Motor neuron (in vitro differentiated cells): Measurements from ENCODE around the gene QSER1. TPM values are rescaled to one million over a fixed set of nuclear protein-coding genes. Genes with fewer than 3 reads are reported as not detected.
"Not testable (repeated sequence)": the region's sequence is repeated elsewhere in the genome, so short reads cannot be mapped to it uniquely, and the experiment has no call there.

Experiments used
- ATAC-seq, 8 experiments: fragments of 200-7000 bp; cut with Tn5 transposase; replicated peaks in 6 of 8; 2 replicates each; pipeline ENCODE4 v1.8.0; 2021; ENCODE audit warnings: mild to moderate bottlenecking in 8 of 8, moderate library complexity in 8 of 8
- H3K27ac ChIP-seq, 2 donors: fragments of 250-450 bp; sonication (Bioruptor Pico); 2 replicates each; pipeline ENCODE4 v1.9.0; 2021; ENCODE audit warnings: antibody characterized with exemption in 2 of 2, mild to moderate bottlenecking in 2 of 2, moderate library complexity in 1 of 2
- H3K4me1 ChIP-seq, 2 donors: fragments of 250-450 bp; sonication (Bioruptor Pico); replicated peaks in 1 of 2; 2 replicates each; pipeline ENCODE4 v1.6.1; 2021; ENCODE audit warnings: antibody characterized with exemption in 2 of 2, mild to moderate bottlenecking in 2 of 2, moderate library complexity in 1 of 2
- H3K4me3 ChIP-seq, 5 donors: fragments of 250-450 bp; sonication (Bioruptor Pico); 2 replicates each; pipeline ENCODE4 v1.9.0; 2021; ENCODE audit warnings: antibody characterized with exemption in 5 of 5, mild to moderate bottlenecking in 5 of 5, moderate library complexity in 4 of 5
- WGBS, 10 experiments: fragments of 450-650 bp; shearing (Covaris generic); methylation state at CpG; one replicate each; pipeline ENCODE4 v1.0.0; 2022; 5-methylcytosine and 5-hydroxymethylcytosine counted together
- in situ Hi-C, 9 experiments: fragments of 400-800 bp; cut with MboI; loops; one replicate each; pipeline ENCODE4 v1.15.0; 2021; ENCODE audit warnings: low sequenced_read_pairs in 9 of 9, low pct_unique_long_range_greater_than_20kb in 2 of 9; ENCODE audit not compliant: unreplicated experiment in 9 of 9
- total RNA-seq, 8 experiments: library from RNA; unstranded; fragments of 300-600 nt; gene quantifications; 2 replicates each; pipeline versions ENCODE4 v1.2.3 to v1.2.4, GENCODE V29; 2022

QSER1 gene
- total RNA-seq, 8 experiments from 2014 or later = 22.5 to 96.3 (median 41.3) TPM

DNA sequence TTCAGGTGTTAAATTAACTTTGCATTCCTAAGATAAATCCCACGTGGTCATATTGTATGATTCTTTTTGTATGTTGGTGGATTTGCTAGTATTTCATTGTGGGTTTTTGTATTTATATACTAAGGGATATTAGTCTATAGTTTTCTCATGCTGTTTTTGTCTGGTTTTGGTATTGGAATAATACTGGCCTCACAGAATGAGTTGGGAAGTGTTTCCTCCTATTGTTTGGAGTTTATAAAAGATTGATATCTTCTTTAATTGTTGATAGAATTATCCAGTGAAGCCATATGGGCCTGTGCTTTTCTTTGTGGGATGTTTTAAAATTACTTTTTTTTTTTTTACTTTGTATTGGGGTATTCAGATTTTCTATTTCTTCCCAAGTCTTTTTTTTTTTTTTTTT, 59.8 kb downstream of the QSER1 start:
- in situ Hi-C loops = loop anchor here in 2 of 9 experiments (25.0 kb wide), 1 partner anchor 110 kb away; no protein-coding TSS in a partner anchor
- WGBS, 10 experiments = 50 to 100% (median 86%) methylated on average over 1 of the region's 1 CpG; no CpG with 5 or more reads in 3 of the 10 experiments
- no peaks in the 10 kb centered on the region for H3K4me1 ChIP-seq
- no peak overlapping the region for H3K27ac ChIP-seq
- ATAC-seq = no peak
- no peak overlapping the region for H3K4me3 ChIP-seq

DNA sequence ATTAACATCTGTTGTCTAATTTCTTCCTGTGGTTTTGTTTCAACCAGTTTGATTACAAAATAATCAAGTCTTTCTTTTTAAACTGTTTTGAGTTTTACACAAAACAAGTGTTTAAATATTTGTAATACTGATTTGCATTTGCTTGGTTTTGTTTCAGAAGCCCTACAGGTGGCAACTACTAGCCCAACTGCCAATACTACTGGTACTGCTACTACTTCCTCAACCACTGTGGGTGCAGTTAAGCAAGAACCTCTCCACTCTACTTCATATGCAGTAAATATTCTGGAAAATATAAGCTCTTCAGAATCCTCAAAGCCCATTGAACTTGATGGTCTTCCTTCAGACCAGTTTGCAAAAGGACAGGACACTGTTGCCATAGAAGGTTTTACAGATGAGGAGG, 61.1 kb downstream of the QSER1 start:
- H3K27ac ChIP-seq = no peak overlapping the region
- in situ Hi-C loops = loop anchor here in 2 of 9 experiments (25.0 kb wide), 1 partner anchor 109 kb away; no protein-coding TSS in a partner anchor
- no peak overlapping the region for H3K4me3 ChIP-seq
- no peak for ATAC-seq
- H3K4me1 ChIP-seq = no peaks in the 10 kb centered on the region

GRCh38 chr11:32960553-32961164, 68.0 kb downstream of the QSER1 start:
- no peaks in the 10 kb centered on the region for H3K4me1 ChIP-seq
- no peak overlapping the region for H3K4me3 ChIP-seq
- peak in 3 of 8 experiments; percentile 19 to 30 (median 25) for ATAC-seq
- WGBS, 10 experiments = 0 to 42% (median 25%) methylated on average over 1 of the region's 1 CpG; no CpG with 5 or more reads in 3 of the 10 experiments
- in situ Hi-C loops = loop anchor here in 2 of 9 experiments (25.0 kb wide), 1 partner anchor 102 kb away; no protein-coding TSS in a partner anchor
- no peak overlapping the region for H3K27ac ChIP-seq

GRCh38 chr11:32962016-32962415, 69.4 kb downstream of the QSER1 start:
- Histone ChIP-seq H3K4me3 (no peak overlapping the region), H3K4me1 (no peaks in the 10 kb centered on the region), H3K27ac (no peak overlapping the region)
- WGBS, 10 experiments = 67 to 100% (median 100%) methylated on average over 2 of the region's 2 CpGs; no CpG with 5 or more reads in 1 of the 10 experiments
- no peak for ATAC-seq
- in situ Hi-C loops = loop anchor here in 2 of 9 experiments (25.0 kb wide), 1 partner anchor 100 kb away; no protein-coding TSS in a partner anchor

DNA sequence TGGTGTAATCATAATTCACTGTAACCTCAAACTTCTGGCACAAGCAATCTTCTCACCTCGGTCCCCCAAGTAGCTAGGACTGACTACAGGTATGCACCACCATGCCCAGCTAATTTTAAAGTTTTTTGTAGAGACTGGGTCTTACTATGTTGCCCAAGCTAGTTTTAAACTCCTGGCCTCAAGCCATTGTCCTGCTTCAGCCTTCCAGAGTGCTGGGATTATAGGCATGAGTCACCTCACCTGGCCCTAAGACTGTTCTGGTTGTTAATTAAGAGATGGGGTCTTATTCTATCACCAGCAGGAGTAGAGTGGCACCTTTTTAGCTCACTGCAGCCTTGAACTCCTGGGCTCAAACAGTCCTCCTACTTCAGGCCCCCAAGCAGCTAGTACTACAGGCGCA, 71.1 kb downstream of the QSER1 start:
- in situ Hi-C loops = loop anchor here in 2 of 9 experiments (25.0 kb wide), 1 partner anchor 99 kb away; no protein-coding TSS in a partner anchor
- H3K4me1 ChIP-seq = no peaks in the 10 kb centered on the region
- H3K4me3 ChIP-seq = no peak overlapping the region
- no peak for ATAC-seq
- 100% methylated on average over 1 to 2 of the region's 2 CpGs; no CpG with 5 or more reads in 5 of the 10 experiments for WGBS, 10 experiments
- no peak overlapping the region for H3K27ac ChIP-seq

DNA sequence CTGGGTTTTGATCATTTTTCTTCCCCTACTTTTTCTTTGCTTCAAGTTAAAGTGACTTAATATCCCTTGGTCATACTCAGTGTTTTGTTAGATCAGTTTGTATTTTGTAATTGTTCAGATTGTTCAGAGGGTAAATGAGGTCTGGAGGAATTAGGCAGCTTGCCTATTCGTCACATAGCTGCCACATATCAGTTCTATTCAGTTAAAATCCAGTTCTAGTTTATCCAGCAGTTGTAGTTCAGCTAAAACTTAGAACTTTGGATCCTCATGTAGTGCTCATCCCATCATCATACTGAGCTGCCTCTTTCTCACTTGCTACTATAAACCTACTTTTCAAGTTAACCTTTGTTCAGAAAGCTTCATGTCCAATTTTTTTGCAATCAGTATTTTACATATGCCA, 75.9 kb downstream of the QSER1 start:
- in situ Hi-C loops = loop anchor here in 2 of 9 experiments (25.0 kb wide), 1 partner anchor 94 kb away; no protein-coding TSS in a partner anchor
- no peaks in the 10 kb centered on the region for H3K4me1 ChIP-seq
- H3K4me3 ChIP-seq = no peak overlapping the region
- 44 to 100% (median 92%) methylated on average over 1 of the region's 1 CpG; no CpG with 5 or more reads in 2 of the 10 experiments for WGBS, 10 experiments
- no peak overlapping the region for H3K27ac ChIP-seq
- ATAC-seq = no peak

DNA sequence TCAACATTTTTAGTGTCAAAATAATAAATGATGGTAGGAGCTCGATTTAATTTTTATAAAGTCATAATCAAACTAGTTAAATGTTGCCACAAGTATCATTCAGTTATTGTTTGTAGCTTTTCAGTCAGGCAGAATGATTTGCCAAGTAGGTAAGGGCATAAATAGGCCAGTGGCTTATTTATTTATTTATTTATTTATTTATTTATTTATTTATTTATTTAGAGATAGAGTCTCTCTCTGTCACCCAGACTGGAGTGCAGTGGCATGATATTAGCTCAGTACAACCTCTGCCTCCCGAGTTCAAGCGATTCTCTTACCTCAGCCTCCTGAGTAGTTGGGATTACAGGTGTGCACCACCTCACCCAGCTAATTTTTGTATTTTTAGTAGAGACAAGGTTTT, 79.6 kb downstream of the QSER1 start:
- not testable (repeated sequence) for H3K4me1 ChIP-seq, ATAC-seq, H3K27ac ChIP-seq, H3K4me3 ChIP-seq
- 88 to 100% (median 100%) methylated on average over 1 to 3 of the region's 3 CpGs; no CpG with 5 or more reads in 2 of the 10 experiments for WGBS, 10 experiments
- in situ Hi-C loops = loop anchor here in 2 of 9 experiments (25.0 kb wide), 1 partner anchor 90 kb away; no protein-coding TSS in a partner anchor

- 67 to 100% (median 100%) methylated on average over 1 to 3 of the region's 3 CpGs; no CpG with 5 or more reads in 5 of the 10 experiments for WGBS, 10 experiments
- Histone ChIP-seq H3K27ac (no peak overlapping the region), H3K4me1 (no peaks in the 10 kb centered on the region), H3K4me3 (no peak overlapping the region)
- peak in 1 of 8 experiments; percentile 22 for ATAC-seq
- in situ Hi-C loops = loop anchor here in 2 of 9 experiments (25.0 kb wide), 1 partner anchor 90 kb away; no protein-coding TSS in a partner anchor
These were observed 80.2 kb downstream of the QSER1 start for GRCh38 chr11:32972781-32973180.

GRCh38 chr11:32982626-32983025, 90.0 kb downstream of the QSER1 start:
- Histone ChIP-seq H3K27ac (no peak overlapping the region), H3K4me3 (no peak overlapping the region), H3K4me1 (no peaks in the 10 kb centered on the region)
- ATAC-seq = no peak
- in situ Hi-C loops = no loop called here
- WGBS, 10 experiments = 70 to 100% (median 84%) methylated on average over 1 to 2 of the region's 2 CpGs; no CpG with 5 or more reads in 2 of the 10 experiments

DNA sequence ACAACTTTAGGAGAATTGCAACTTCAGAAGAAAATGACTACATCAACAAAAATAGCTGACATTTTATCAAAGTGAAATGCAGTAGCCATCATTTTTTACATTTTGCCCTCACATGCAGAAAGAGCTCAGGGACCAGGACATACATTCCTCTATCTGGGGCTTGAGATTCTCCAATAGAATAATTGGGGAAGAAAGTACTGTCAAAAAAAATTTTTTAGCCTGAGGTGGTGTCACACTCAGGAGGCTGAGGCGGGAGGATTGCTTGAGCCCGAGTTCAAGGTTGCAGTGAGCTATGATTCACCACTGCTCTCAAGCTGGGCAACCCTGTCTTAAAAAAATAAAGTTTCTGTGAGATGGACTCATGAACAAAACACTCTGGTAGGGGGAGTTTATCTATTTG, 90.9 kb downstream of the QSER1 start:
- H3K4me1 ChIP-seq = no peaks in the 10 kb centered on the region
- WGBS, 10 experiments = 20 to 100% (median 100%) methylated on average over 1 to 2 of the region's 2 CpGs; no CpG with 5 or more reads in 4 of the 10 experiments
- ATAC-seq = no peak
- no peak overlapping the region for H3K27ac ChIP-seq
- no peak overlapping the region for H3K4me3 ChIP-seq
- in situ Hi-C loops = no loop called here

DNA sequence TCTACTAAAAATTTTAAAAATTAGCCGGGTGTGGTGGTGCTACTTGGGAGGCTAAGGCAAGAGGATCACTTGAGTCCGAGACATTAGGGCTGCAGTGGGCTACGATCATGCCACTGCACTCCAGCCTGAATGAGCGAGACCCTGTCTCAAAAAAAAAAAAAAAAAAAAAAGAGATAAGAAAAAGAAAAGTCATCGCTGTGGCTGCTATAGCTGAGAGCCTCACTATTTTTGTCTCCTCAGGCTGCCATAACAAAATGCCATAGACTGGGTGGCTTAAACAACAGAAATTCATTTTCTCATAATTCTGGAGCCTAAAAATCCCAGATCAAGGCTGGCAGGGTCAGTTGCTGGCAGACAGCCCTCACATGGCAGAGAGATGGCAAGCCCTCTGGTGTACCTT, 93.0 kb downstream of the QSER1 start:
- H3K4me1 ChIP-seq = no peaks in the 10 kb centered on the region
- in situ Hi-C loops = no loop called here
- H3K27ac ChIP-seq = no peak overlapping the region
- 92 to 100% (median 96%) methylated on average over 3 to 4 of the region's 5 CpGs; no CpG with 5 or more reads in 1 of the 10 experiments for WGBS, 10 experiments
- ATAC-seq = no peak
- no peak overlapping the region for H3K4me3 ChIP-seq

DNA sequence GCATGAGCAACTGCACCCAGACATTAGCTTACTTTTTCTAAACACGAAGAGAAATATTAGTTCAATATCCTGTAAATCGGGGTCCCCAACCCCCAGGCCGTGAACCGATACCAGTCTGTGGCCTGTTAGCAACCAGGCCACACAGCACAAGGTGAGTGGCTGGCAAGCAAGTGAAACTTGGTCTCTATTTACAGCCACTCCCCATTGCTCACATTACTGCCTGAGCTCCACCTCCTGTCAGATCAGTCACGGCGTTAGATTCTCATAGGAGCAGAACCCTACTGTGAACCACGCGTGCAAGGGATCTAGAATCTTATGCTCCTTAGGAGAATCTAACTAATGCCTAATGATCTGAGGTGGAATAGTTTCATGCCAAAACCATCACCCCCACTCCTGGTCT, 95.2 kb downstream of the QSER1 start:
- Histone ChIP-seq H3K27ac (no peak overlapping the region), H3K4me3 (no peak overlapping the region), H3K4me1 (no peaks in the 10 kb centered on the region)
- WGBS, 10 experiments = 0 to 100% (median 68%) methylated on average over 1 to 8 of the region's 8 CpGs; no CpG with 5 or more reads in 2 of the 10 experiments
- in situ Hi-C loops = no loop called here
- peak in 3 of 8 experiments; percentile 22 to 68 (median 31) for ATAC-seq

GRCh38 chr11:32990481-32990880, 97.9 kb downstream of the QSER1 start:
- in situ Hi-C loops = no loop called here
- Histone ChIP-seq H3K27ac (no peak overlapping the region), H3K4me3 (no peak overlapping the region), H3K4me1 (no peaks in the 10 kb centered on the region)
- ATAC-seq = no peak
- WGBS, 10 experiments = 0 to 89% (median 25%) methylated on average over 1 of the region's 1 CpG; no CpG with 5 or more reads in 2 of the 10 experiments
